Measurements from ENCODE around the gene TICRR.

DNA sequence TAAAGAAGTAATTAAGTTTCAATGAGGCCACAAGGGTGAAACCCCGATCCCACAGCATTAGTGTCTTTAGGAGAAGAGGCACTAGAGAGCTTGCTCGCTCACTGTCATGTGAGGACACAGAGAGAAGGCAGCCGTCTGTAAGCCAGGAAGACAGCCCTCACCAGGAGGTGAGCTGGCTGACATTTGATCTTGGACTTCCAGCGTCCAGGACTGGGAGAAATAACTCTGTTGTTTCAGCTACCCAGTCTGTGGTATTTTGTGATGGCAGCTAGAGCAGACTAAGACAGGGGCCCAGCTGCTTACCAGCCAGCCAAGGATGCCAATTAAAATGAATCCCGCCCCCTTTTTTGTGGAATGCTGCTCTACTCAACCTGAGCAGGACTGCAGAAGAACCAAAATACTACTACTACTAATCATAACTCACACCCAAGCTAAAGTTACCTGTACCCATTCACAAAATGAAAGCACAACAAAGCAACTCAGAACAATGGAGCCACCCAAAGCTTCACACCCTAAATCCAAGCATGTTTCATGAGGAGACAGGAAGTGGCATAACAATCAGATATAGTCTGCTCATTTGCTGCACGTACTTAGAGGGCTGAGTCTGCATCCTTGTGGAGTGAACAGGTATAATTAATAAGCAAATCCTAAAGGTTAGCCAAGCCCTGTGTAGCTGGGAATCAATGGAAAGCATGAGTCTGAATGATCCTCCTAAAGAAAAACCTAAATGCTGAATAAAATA, 43.3 kb upstream of the TICRR start:
- TF ChIP-seq, protein P1, sequence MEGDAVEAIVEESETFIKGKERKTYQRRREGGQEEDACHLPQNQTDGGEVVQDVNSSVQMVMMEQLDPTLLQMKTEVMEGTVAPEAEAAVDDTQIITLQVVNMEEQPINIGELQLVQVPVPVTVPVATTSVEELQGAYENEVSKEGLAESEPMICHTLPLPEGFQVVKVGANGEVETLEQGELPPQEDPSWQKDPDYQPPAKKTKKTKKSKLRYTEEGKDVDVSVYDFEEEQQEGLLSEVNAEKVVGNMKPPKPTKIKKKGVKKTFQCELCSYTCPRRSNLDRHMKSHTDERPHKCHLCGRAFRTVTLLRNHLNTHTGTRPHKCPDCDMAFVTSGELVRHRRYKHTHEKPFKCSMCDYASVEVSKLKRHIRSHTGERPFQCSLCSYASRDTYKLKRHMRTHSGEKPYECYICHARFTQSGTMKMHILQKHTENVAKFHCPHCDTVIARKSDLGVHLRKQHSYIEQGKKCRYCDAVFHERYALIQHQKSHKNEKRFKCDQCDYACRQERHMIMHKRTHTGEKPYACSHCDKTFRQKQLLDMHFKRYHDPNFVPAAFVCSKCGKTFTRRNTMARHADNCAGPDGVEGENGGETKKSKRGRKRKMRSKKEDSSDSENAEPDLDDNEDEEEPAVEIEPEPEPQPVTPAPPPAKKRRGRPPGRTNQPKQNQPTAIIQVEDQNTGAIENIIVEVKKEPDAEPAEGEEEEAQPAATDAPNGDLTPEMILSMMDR (IDR thresholded peaks at IDR 0.05): no peak
- no peak for TF ChIP-seq POLR2A (IDR thresholded peaks at IDR 0.05)
